ENCODE data around the gene BCL2L12.

GRCh38 chr19:49718511-49718910 lies 52.8 kb downstream of the BCL2L12 start:
- TF ChIP-seq POLR2AphosphoS5 (IDR thresholded peaks at IDR 0.05; ENCODE audit: low read depth, low read length) (no peak), SIN3A (IDR thresholded peaks at IDR 0.05; ENCODE audit: borderline replicate concordance, insufficient read depth, low read length) (no peak)

Data from PFSK-1 (cell line).